ENCODE measurements around the gene HAGHL.

The HAGHL gene

GRCh38 chr16:708959-709358, 17.9 kb upstream of the HAGHL start:
- DNase-seq: no peak

- peak; percentile 95 to 99 (median 98) for DNase-seq
Observed at GRCh38 chr16:709566-710499, 17.1 kb upstream of the HAGHL start.

GRCh38 chr16:710500-711075, 16.3 kb upstream of the HAGHL start:
- DNase-seq: peak in 1 of 3 experiments; percentile 70

- DNase-seq: no peak
Observed at GRCh38 chr16:711084-711483, 15.8 kb upstream of the HAGHL start.

GRCh38 chr16:711548-712320, 15.2 kb upstream of the HAGHL start:
- DNase-seq: peak; percentile 65 to 77 (median 72)

GRCh38 chr16:712740-713250, 14.1 kb upstream of the HAGHL start:
- DNase-seq: peak; percentile 11 to 53 (median 50)

GRCh38 chr16:714079-714478, 12.8 kb upstream of the HAGHL start:
- no peak for DNase-seq

- peak; percentile 83 to 91 (median 87) for DNase-seq
Observed at GRCh38 chr16:714558-715476, 12.1 kb upstream of the HAGHL start, which contains the start of gene METRN. METRN (plus strand) TSS chr16:715118; CDS start chr16:715290, 172 bp downstream.

GRCh38 chr16:715477-716199, 11.3 kb upstream of the HAGHL start:
- peak in 2 of 3 experiments; percentile 66 to 69 for DNase-seq

- peak in 2 of 3 experiments; percentile 66 to 84 for DNase-seq
Observed at GRCh38 chr16:716200-716568, 10.7 kb upstream of the HAGHL start.

- DNase-seq: no peak
Observed at GRCh38 chr16:716768-717325, 10.1 kb upstream of the HAGHL start.

- DNase-seq: no peak
Observed at GRCh38 chr16:717450-718245, 9.3 kb upstream of the HAGHL start.

GRCh38 chr16:718389-718788, 8.5 kb upstream of the HAGHL start:
- DNase-seq: no peak

GRCh38 chr16:718922-719321, 8.0 kb upstream of the HAGHL start:
- no peak for DNase-seq

- DNase-seq: peak in 2 of 3 experiments; percentile 47 to 69
Observed at GRCh38 chr16:719815-720446, 7.0 kb upstream of the HAGHL start.

- peak; percentile 54 to 81 (median 66) for DNase-seq
Observed at GRCh38 chr16:720447-720989, 6.4 kb upstream of the HAGHL start.

GRCh38 chr16:720990-721764, 5.7 kb upstream of the HAGHL start, which contains the start of gene ANTKMT:
ANTKMT (plus strand) TSS chr16:721146; CDS start chr16:721275, 129 bp downstream.
- DNase-seq: peak; percentile 95 to 97 (median 96)
